ENCODE data around the gene SETBP1. TPM values are rescaled to one million over a fixed set of nuclear protein-coding genes. Genes with fewer than 3 reads are reported as not detected.

Gene SETBP1
- total and polyA plus RNA-seq, 8 donors, result 1.4 to 66.5 (median 20.1) TPM

- no peaks in the 10 kb centered on the region for H3K36me3 ChIP-seq
- peak; percentile 88 to 96 for DNase-seq
- TF ChIP-seq CTCF (IDR thresholded peaks at IDR 0.05) (peak in 5 of 7 experiments; percentile 32 to 74 (median 47)), POLR2AphosphoS5 (IDR thresholded peaks at IDR 0.05) (peak; percentile 85 to 96 (median 95)), POLR2A (IDR thresholded peaks at IDR 0.05) (no peak), EP300 (IDR thresholded peaks at IDR 0.05) (no peak)
- WGBS, 5 donors, result 0 to 1% (median 0%) methylated on average over 53 to 102 of the region's 102 CpGs
- H3K27ac ChIP-seq, result peak overlapping the region; percentile 97 to 99 (median 98)
- no peaks in the 10 kb centered on the region for H3K9me3 ChIP-seq
- intact Hi-C loops (cut with DNase I; ENCODE audit: low total_unique reads), result no loop called here
- H3K4me3 ChIP-seq, result peak overlapping the region; percentile 82 to 89 (median 85)
- peaks cover 22 to 67% (median 41%) of the 10 kb centered on the region in 4 donors for H3K4me1 ChIP-seq
- peaks cover 0 to 13% (median 0%) of the 10 kb centered on the region in 3 donors for H3K27me3 ChIP-seq
These were observed 1.4 kb upstream of the SETBP1 start for GRCh38 chr18:44679056-44679913.

GRCh38 chr18:44679914-44680272 is 795 bp upstream of the SETBP1 start:
- intact Hi-C loops (cut with DNase I; ENCODE audit: low total_unique reads), result no loop called here
- Histone ChIP-seq H3K36me3 (no peaks in the 10 kb centered on the region), H3K9me3 (no peaks in the 10 kb centered on the region), H3K27ac (peak overlapping the region; percentile 97 to 99 (median 98)), H3K27me3 (peaks cover 0 to 13% (median 0%) of the 10 kb centered on the region in 3 donors), H3K4me1 (peaks cover 22 to 70% (median 46%) of the 10 kb centered on the region in 4 donors), H3K4me3 (peak overlapping the region; percentile 82 to 89 (median 85))
- no peak for TF ChIP-seq POLR2A (IDR thresholded peaks at IDR 0.05)
- 0 to 1% (median 1%) methylated on average over 13 to 41 of the region's 41 CpGs for WGBS, 5 donors
- peak; percentile 58 to 86 for DNase-seq

- Histone ChIP-seq H3K36me3 (no peaks in the 10 kb centered on the region), H3K9me3 (no peaks in the 10 kb centered on the region), H3K4me3 (peak overlapping the region; percentile 82 to 89 (median 85)), H3K27me3 (peaks cover 0 to 13% (median 0%) of the 10 kb centered on the region in 3 donors), H3K4me1 (peaks cover 28 to 78% (median 50%) of the 10 kb centered on the region in 4 donors), H3K27ac (peak overlapping the region; percentile 84 to 99 (median 98))
- WGBS, 5 donors, result 5 to 10% (median 8%) methylated on average over 24 of the region's 24 CpGs
- intact Hi-C loops (cut with DNase I; ENCODE audit: low total_unique reads), result no loop called here
- peak in 1 of 2 donors; percentile 36 for DNase-seq
- no peak for TF ChIP-seq EP300 (IDR thresholded peaks at IDR 0.05)
These were observed 635 bp downstream of the SETBP1 start for GRCh38 chr18:44681076-44681970.

GRCh38 chr18:44682201-44682870 is 1.6 kb downstream of the SETBP1 start:
- WGBS, 5 donors, result 27 to 60% (median 36%) methylated on average over 12 of the region's 12 CpGs

GRCh38 chr18:44682871-44683221 is 2.2 kb downstream of the SETBP1 start:
- WGBS, 5 donors, result 18 to 55% (median 27%) methylated on average over 4 of the region's 4 CpGs
- H3K4me1 ChIP-seq, result peaks cover 23 to 71% (median 44%) of the 10 kb centered on the region in 4 donors
- TF ChIP-seq POLR2A (IDR thresholded peaks at IDR 0.05) (no peak), CTCF (IDR thresholded peaks at IDR 0.05) (no peak), POLR2AphosphoS5 (IDR thresholded peaks at IDR 0.05) (peak in 1 of 3 donors; percentile 29), EP300 (IDR thresholded peaks at IDR 0.05) (no peak)
- intact Hi-C loops (cut with DNase I; ENCODE audit: low total_unique reads), result no loop called here
- H3K27ac ChIP-seq, result peak overlapping the region; percentile 65 to 99 (median 98)
- peak overlapping the region; percentile 82 to 89 (median 85) for H3K4me3 ChIP-seq
- H3K9me3 ChIP-seq, result no peaks in the 10 kb centered on the region
- peaks cover 0 to 13% (median 0%) of the 10 kb centered on the region in 3 donors for H3K27me3 ChIP-seq
- H3K36me3 ChIP-seq, result no peaks in the 10 kb centered on the region
- peak; percentile 38 to 74 for DNase-seq

More at GRCh38 chr18:44682201-44682870, 1.6 kb downstream of the SETBP1 start:
- Histone ChIP-seq H3K36me3 (no peaks in the 10 kb centered on the region), H3K9me3 (no peaks in the 10 kb centered on the region), H3K27me3 (peaks cover 0 to 13% (median 0%) of the 10 kb centered on the region in 3 donors), H3K27ac (peak overlapping the region; percentile 65 to 99 (median 98)), H3K4me1 (peaks cover 27 to 76% (median 46%) of the 10 kb centered on the region in 4 donors), H3K4me3 (peak overlapping the region; percentile 82 to 89 (median 85))
- DNase-seq, result peak in 1 of 2 donors; percentile 65
- TF ChIP-seq EP300 (IDR thresholded peaks at IDR 0.05) (no peak), POLR2AphosphoS5 (IDR thresholded peaks at IDR 0.05) (peak in 1 of 3 donors; percentile 13)
- intact Hi-C loops (cut with DNase I; ENCODE audit: low total_unique reads), result no loop called here

Data from stomach (tissue), 9 donors.